CD4-positive, alpha-beta T cell (primary cell): ENCODE data around the gene MED8. TPM values are rescaled to one million over a fixed set of nuclear protein-coding genes. Genes with fewer than 3 reads are reported as not detected.
"Not testable (repeated sequence)": the region's sequence is repeated elsewhere in the genome, so short reads cannot be mapped to it uniquely, and the experiment has no call there.

Experiments used
- ATAC-seq: fragments of 200-7000 bp; cut with Tn5 transposase; one replicate; pipeline ENCODE4 v1.10.0; 2022; ENCODE audit warnings: mild to moderate bottlenecking; ENCODE audit not compliant: poor library complexity
- CTCF ChIA-PET: fragments of 350-600 bp; sonication (Branson Sonifier 250); formaldehyde crosslinking; loops from one replicate; lab custom pipeline; 2021; ENCODE audit warnings: antibody characterized with exemption, inconsistent platforms; lab: Charles Lee
- POLR2A ChIA-PET: fragments of 350-600 bp; sonication (Branson Sonifier 250); formaldehyde crosslinking; loops from one replicate; lab custom pipeline; 2021; ENCODE audit warnings: antibody characterized with exemption, inconsistent platforms; lab: Charles Lee
- DNase-seq, 14 experiments: peaks; one replicate each; pipeline ENCODE4 v3.0.0-alpha.2; 2013 to 2020; ENCODE audit warnings: mixed read lengths in 2 of 14
- H3K27ac ChIP-seq, 2 donors: one replicate each; pipeline versions ENCODE4 v1.5.1 to v1.7.0; 2013; ENCODE audit warnings: low read length in 2 of 2, low read depth in 1 of 2, mild to moderate bottlenecking in 1 of 2
- H3K27me3 ChIP-seq, 2 experiments: 1 replicate in 1 of 2; 2 replicates in 1 of 2; pipeline versions ENCODE4 v1.6.1 to v1.7.0; 2013; ENCODE audit warnings: low read length in 2 of 2, control low read depth in 1 of 2, mild to moderate bottlenecking in 1 of 2, moderate library complexity in 1 of 2; ENCODE audit not compliant: insufficient read depth in 2 of 2, control insufficient read depth in 1 of 2
- H3K36me3 ChIP-seq: one replicate; pipeline ENCODE4 v1.6.1; 2013; ENCODE audit warnings: low read length, control low read depth; ENCODE audit not compliant: insufficient read depth
- H3K4me1 ChIP-seq: one replicate; pipeline ENCODE4 v1.6.1; 2013; ENCODE audit warnings: low read length, control low read depth; ENCODE audit not compliant: insufficient read depth
- H3K4me3 ChIP-seq: one replicate; pipeline ENCODE4 v1.5.1; 2013; ENCODE audit warnings: mild to moderate bottlenecking, low read length, moderate library complexity
- H3K9me3 ChIP-seq, 2 experiments: 1 replicate in 1 of 2; 2 replicates in 1 of 2; pipeline versions ENCODE4 v1.6.1 to v1.7.0; 2013; ENCODE audit warnings: low read length in 2 of 2, mild to moderate bottlenecking in 2 of 2, control low read depth in 1 of 2, moderate library complexity in 1 of 2; ENCODE audit not compliant: control insufficient read depth in 1 of 2, insufficient read depth in 1 of 2
- H3K27ac Mint-ChIP-seq: one replicate; pipeline ENCODE4 v1.8.0; 2020; ENCODE audit warnings: mixed read lengths
- H3K27me3 Mint-ChIP-seq: one replicate; pipeline ENCODE4 v1.8.0; 2021; ENCODE audit warnings: mixed read lengths
- H3K36me3 Mint-ChIP-seq: one replicate; pipeline ENCODE4 v1.8.0; 2021; ENCODE audit warnings: low read depth, mixed read lengths
- H3K4me1 Mint-ChIP-seq: one replicate; pipeline ENCODE4 v1.8.0; 2021; ENCODE audit warnings: low read depth, mixed read lengths
- H3K4me3 Mint-ChIP-seq: one replicate; pipeline ENCODE4 v1.8.0; 2020; ENCODE audit warnings: mild to moderate bottlenecking, mixed read lengths
- H3K9me3 Mint-ChIP-seq: one replicate; pipeline ENCODE4 v1.8.0; 2020; ENCODE audit warnings: mixed read lengths
- CTCF ChIP-seq: fragments of 200-600 bp; IDR thresholded peaks from one replicate; pipeline ENCODE4 v1.8.0; 2022; ENCODE audit warnings: antibody characterized with exemption, mild to moderate bottlenecking
- intact Hi-C, 2 experiments: fragments of 100-400 bp; cut with DNase I in 1 of 2; cut with micrococcal nuclease in 1 of 2; formaldehyde crosslinking; loops; one replicate each; pipeline versions ENCODE4 v1.15.1 to v1.9.0; 2023 to 2025; cut with DNase I, micrococcal nuclease
- total RNA-seq, 174 experiments: library from RNA in 2 of 174; stranded (reverse) in 2 of 174; gene quantifications; one replicate each; pipeline ENCODE4 v1.2.3 and lab custom pipeline; 2021 to 2026

The MED8 gene
- total RNA-seq, 2 experiments from 2014 or later, result 14.8 to 17.6 TPM

GRCh38 chr1:43372172-43372571, 17.4 kb downstream of the MED8 start:
- H3K4me3 ChIP-seq, result no peak overlapping the region
- no peak overlapping the region for H3K4me3 Mint-ChIP-seq
- no peaks in the 10 kb centered on the region for H3K27me3 ChIP-seq
- CTCF ChIA-PET, result interaction anchor here (0.6 kb wide), 1 partner anchor 17 kb away, joined by 5 read pairs; no protein-coding TSS in a partner anchor
- H3K4me1 ChIP-seq, result peaks cover 20% of the 10 kb centered on the region
- peaks cover 8% of the 10 kb centered on the region for H3K36me3 Mint-ChIP-seq
- peaks cover 28% of the 10 kb centered on the region for H3K4me1 Mint-ChIP-seq
- H3K36me3 ChIP-seq, result no peaks in the 10 kb centered on the region
- H3K27ac Mint-ChIP-seq, result no peak overlapping the region
- H3K9me3 ChIP-seq, result no peaks in the 10 kb centered on the region
- intact Hi-C loops, result no loop called here
- no peaks in the 10 kb centered on the region for H3K9me3 Mint-ChIP-seq
- POLR2A ChIA-PET, result no interaction called here
- TF ChIP-seq CTCF, result no peak
- no peaks in the 10 kb centered on the region for H3K27me3 Mint-ChIP-seq
- ATAC-seq, result no peak
- no peak for DNase-seq
- no peak overlapping the region for H3K27ac ChIP-seq

GRCh38 chr1:43370564-43370963, 19.0 kb downstream of the MED8 start:
- Mint-ChIP-seq H3K4me3 (peak overlapping the region; percentile 63), H3K27me3 (no peaks in the 10 kb centered on the region), H3K4me1 (peaks cover 37% of the 10 kb centered on the region), H3K9me3 (no peaks in the 10 kb centered on the region), H3K27ac (peak overlapping the region; percentile 60), H3K36me3 (peaks cover 16% of the 10 kb centered on the region)
- Histone ChIP-seq H3K4me3 (no peak overlapping the region), H3K27ac (no peak overlapping the region), H3K9me3 (no peaks in the 10 kb centered on the region), H3K27me3 (no peaks in the 10 kb centered on the region), H3K36me3 (peaks cover under 1% of the 10 kb centered on the region), H3K4me1 (peaks cover 35% of the 10 kb centered on the region)
- ChIA-PET POLR2A (no interaction called here), CTCF (interaction anchor here (0.6 to 0.7 kb wide), 2 partner anchors 22 to 45 kb away, joined by 4 read pairs; no protein-coding TSS in a partner anchor)
- intact Hi-C loops, result no loop called here
- ATAC-seq (no peak), DNase-seq (no peak)
- TF ChIP-seq CTCF, result no peak

GRCh38 chr1:43369779-43370178, 19.8 kb downstream of the MED8 start:
- intact Hi-C loops, result loop anchor here in 1 of 2 experiments (10.0 kb wide), 1 partner anchor 575 kb away; the partner anchor contains the start of gene IPO13
- H3K9me3 Mint-ChIP-seq, H3K27ac ChIP-seq, H3K4me3 ChIP-seq, H3K27ac Mint-ChIP-seq, H3K9me3 ChIP-seq, DNase-seq, H3K27me3 Mint-ChIP-seq, POLR2A ChIA-PET, H3K36me3 ChIP-seq, H3K27me3 ChIP-seq, ATAC-seq: not testable (repeated sequence)
- CTCF ChIA-PET, result interaction anchor here (0.6 to 0.7 kb wide), 2 partner anchors 23 to 45 kb away, joined by 4 read pairs; no protein-coding TSS in a partner anchor
- H3K4me3 Mint-ChIP-seq, result peak overlapping the region; percentile 12
- H3K4me1 ChIP-seq, result peaks cover 35% of the 10 kb centered on the region
- peaks cover 45% of the 10 kb centered on the region for H3K4me1 Mint-ChIP-seq
- H3K36me3 Mint-ChIP-seq, result peaks cover 24% of the 10 kb centered on the region
